Stimulated activated CD4-positive, alpha-beta T cell treated with anti-CD3 and anti-CD28 coated beads, Interleukin-1b, Interleukin-23, amount 100 ng/mL, for 24 hours (primary cell): Measurements from ENCODE around the gene LIX1L.

Source experiments
- DNase-seq, 4 experiments: peaks; one replicate each; pipeline ENCODE4 v3.0.0-alpha.2; 2020; ENCODE audit warnings: low read depth in 4 of 4, low spot score in 1 of 4

The LIX1L gene

DNA sequence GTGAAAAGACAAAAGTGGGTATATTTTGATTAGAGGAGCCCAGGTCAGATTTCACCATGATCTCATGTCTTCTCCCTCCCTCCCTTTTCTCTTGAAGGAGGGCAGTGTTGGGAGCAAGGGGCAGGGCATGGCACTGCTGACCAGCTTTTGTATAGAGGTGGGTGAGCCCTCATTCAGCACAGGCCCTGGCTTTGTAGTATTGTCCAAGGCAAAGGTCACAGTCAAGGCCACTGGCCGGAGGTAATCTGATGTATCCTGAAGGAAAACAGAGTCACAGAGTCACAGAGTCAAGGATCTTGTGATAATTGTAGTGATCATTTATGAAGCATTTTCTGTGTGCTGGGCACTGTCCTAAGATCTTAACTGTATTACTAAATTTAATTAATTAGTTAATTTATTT lies 59.8 kb downstream of the LIX1L start:
- DNase-seq: no peak

- DNase-seq: no peak
Observed at GRCh38 chr1:145895471-145895870, 62.3 kb downstream of the LIX1L start.

DNA sequence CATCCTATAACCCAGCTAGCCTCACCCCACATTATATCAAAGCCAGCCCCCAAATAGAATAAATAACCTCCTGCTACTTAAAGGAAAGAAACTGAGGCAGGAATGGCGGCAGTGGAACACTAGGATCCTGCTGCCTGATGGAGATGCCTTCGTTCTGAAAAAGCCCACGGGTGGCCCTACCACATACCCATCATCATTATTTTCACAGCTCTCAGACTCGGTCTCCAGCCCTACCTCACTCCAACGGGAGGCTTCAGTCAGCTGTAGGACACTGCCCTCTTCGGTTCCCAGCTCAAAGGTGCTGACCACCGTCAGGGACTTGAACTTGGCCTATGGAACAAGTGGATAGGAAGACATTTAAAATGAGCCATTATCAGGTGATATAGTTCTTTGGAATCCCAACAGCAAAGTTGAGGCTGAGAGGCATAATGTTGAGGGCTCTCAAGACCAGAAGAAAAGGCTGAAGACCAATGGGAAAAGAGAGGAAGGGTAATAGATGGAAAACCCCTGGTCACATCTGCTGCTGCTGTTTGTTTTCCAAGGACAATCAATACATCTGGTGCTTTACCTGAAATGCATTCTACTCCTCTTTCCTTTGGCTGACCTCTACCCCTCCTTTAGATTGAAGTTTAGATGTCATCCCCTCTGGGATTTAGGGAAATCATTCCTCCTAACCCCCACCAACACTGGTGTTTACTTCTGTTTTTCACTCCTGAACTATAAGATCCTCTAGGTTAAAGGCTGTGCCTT lies 64.3 kb downstream of the LIX1L start:
- DNase-seq: no peak

DNA sequence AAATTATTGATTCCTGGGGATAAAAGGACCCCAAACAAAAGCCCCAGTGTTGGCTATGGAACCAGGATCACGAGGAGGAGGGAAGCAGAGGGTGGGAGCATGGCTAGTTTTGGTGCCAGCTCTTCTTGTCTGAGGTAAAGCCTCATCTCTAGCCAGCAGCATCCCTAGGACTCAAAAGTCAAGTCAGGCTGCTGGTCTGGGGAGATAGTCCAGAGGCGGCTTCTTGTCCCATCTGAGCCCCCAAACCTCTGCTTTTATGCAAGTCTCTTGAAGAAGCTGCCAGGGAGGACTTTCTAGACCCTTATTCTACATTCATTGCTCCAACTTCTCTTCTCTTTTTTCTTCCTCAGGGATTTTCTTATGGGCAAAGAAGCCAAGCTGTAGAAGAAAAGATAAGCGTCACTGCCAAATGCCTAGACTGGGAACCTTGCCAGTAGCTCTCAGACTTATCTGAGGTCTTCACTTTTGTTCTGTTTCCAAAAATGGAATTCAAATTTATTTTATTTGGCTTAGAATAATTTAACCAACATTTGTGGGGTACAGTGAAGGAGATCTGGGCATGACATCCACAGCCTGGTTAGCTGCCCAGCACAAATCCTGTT lies 65.2 kb downstream of the LIX1L start:
- DNase-seq: no peak

DNA sequence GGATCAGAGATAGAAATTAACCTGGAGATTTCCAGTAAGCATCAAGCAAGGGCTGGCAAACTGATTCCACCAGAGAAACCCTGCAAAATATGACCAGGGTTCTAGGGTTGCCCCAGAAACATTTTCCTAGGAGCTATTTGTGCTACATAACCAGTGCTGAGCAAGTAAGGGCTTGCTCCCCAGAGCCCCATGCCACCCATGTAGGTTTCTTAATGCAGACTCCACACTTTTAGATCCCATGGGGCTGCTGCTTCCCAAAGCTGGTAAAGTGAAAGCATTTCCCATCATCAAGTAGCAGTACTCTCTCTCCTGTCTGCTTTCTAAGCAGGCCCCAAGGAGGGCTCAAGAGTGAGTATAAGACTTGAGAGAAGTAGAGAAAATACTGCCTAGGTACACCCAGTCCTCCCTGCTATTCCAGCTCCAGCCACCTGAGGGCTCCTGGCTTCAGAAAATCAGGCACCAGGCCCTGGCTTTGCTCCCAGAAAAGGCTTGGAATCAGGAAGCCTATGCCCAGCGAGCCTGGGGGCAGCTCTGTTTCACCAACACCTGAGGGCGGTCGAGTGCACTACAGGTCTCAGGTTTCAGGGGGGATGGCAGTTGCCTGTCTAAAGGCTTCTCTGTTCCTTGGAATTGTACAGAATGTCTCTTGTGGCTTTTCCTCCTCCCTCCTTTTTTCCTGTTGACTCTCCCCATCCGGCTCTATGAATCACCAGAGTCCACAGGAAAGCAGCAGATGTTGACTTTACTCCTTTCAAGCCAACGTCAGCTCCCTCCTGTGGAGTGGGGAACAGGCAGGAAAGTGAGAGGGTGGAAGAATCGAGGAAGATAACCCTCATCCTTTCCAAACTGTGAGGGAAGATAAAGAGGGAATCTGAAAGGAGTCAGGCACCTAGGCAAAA lies 66.0 kb downstream of the LIX1L start:
- peak in 2 of 4 experiments; percentile 24 to 38 for DNase-seq

GRCh38 chr1:145891143-145891542 lies 66.7 kb downstream of the LIX1L start:
- no peak for DNase-seq

- DNase-seq: no peak
Observed at GRCh38 chr1:145889722-145890121, 68.1 kb downstream of the LIX1L start.

DNA sequence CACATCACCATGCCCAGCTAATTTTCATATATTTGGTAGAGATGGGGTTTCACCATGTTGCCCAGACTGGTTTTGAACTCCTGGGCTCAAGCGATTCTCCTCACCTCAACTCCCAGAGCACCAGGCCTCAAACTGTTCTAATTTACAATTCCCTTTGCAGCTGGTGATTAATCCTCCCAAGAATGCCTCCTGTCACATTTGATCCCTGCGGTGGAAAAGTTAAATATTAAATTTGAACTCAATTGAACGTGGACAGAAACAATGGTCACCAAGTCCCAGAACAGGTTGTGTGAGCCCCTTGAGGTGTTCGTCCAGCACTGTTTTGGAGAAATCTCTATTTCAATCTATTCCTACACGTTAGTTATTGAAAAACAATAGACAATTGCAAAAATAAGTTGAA lies 70.2 kb downstream of the LIX1L start:
- DNase-seq: no peak

DNA sequence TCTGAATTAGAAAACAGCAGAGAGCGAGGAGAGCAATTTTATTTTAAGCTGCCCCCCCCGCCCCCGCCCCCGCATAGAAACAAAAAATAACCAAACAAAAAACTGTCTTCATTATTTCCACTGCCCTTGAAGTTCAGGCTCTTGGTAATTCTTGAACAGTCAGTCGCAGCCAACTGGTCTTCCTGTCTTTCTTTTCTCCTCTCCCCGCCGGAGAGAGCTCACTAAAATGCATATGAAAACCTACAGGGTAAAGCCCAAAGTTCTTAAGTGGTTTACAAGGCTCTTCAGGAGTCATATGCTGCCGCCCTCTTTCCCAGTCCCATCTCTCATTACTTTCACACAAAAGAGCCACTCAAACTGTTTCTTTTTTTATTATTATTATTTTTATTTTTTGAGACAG lies 71.0 kb downstream of the LIX1L start:
- no peak for DNase-seq

DNA sequence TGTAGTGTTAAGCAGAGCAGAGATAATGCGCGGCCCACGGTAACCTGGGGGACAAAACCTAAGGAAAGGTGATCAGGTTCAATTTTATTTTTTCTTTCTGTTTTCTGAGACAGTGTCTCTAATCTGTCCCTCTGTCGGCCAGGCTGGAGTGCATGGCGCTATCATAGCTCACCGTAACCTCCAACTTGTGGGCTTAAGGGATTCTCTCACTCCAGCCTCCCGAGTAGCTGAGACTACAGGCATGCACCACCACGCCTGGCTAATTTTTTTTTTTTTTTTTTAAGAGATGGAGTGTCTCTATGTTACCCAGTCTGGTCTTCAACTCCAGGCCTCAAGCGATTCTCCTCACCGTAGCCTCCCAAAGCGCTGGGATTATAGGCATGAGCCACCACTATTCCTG lies 71.4 kb downstream of the LIX1L start:
- DNase-seq: no peak

DNA sequence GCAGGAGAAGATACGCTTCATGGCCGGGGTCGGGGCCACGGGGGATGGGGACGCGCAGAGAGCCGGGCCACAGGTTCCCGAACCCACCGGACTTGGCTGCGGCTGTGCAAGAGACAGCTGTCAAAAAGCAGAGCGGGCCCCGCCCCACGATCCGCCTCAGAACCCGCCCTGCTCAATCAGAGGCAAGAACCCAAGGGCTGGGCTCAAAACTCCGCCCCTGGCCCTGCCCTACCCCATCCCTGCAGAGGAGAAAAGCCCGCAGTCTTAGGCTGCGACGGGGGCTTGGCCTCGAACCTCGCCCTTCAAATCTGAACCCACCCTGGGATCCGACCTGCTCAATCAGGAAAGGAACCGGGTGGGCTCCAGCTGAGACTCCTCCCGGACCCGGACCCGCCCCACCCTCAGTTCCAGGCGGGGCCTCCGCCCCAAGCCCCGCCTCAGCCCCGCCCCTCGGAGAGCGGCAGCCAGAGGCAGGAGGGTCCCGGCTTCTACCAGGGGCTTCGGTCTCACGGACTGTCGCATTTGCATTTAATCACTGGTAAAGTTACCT lies 72.0 kb downstream of the LIX1L start, which contains the start of gene ANKRD35:
Gene ANKRD35, minus strand, starts transcription at position 129 of the 550 bp plus-strand sequence. Its CDS starts 108 bp downstream, at position 21.
- DNase-seq: peak; percentile 68 to 85 (median 76)

GRCh38 chr1:145884675-145885074 lies 73.1 kb downstream of the LIX1L start:
- DNase-seq: no peak
